HG03565 (cell line): ENCODE measurements around the gene PLEKHM2.

Experiments used
- ATAC-seq: cut with Tn5 transposase; IDR thresholded peaks from one replicate; pipeline ENCODE4 v1.9.1; 2021; ENCODE audit warnings: mild to moderate bottlenecking, moderate library complexity; ENCODE audit not compliant: unreplicated experiment

Gene PLEKHM2

GRCh38 chr1:15724949-15725880 lies 41.1 kb downstream of the PLEKHM2 start:
- no peak for ATAC-seq

- no peak for ATAC-seq
Observed at GRCh38 chr1:15726508-15726907, 42.4 kb downstream of the PLEKHM2 start.

DNA sequence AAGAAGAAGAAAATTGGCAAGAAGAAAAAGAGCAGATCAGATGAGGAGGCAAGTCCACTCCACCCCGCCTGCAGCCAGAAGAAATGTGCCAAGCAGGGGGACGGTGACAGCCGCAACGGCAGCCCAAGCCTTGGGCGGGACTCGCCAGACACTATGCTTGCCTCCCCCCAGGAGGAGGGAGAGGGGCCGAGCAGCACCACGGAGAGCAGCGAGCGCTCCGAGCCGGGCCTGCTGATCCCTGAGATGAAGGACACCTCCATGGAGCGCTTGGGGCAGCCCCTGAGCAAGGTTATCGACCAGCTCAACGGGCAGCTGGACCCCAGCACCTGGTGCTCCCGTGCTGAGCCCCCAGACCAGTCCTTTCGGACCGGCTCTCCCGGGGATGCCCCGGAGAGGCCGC lies 42.9 kb downstream of the PLEKHM2 start:
- no peak for ATAC-seq

GRCh38 chr1:15727424-15727823 lies 43.3 kb downstream of the PLEKHM2 start:
- ATAC-seq = no peak

GRCh38 chr1:15727866-15728534 lies 43.9 kb downstream of the PLEKHM2 start:
- ATAC-seq = no peak

DNA sequence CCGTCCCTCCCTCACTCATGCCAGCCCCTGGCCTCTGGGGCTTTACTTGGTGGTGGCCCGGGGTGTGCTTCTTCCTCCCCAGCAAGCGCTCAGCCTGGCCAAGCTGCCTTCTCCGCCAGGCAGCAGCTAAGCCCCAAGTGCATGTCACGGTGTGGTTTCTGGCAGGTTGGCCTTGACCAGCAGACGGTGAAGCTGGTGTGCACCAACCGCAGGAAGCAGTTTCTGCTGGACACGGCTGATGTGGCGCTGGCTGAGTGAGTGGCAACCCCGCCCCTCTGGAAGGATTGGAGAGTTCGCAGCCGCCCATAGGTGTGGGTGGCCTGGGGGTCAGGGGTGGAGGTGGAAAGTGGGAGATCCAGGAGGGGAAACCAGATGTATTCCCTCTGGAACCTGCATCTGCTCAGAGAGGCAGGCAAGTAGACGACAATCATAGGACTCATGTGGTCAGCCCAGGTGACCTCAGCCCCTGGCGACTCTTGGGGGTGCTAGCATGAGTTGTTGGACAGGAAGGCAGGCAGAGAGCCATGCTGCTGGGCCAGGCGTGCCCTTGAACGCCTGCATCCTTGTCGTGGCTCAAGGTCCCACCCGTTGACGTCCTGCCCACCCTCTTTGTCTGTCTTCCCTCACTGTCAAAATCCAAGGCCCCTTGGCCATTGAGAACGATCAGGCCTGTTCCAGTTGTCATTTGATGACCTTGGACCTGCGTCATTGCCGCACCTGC lies 45.0 kb downstream of the PLEKHM2 start:
- ATAC-seq = no peak

- no peak for ATAC-seq
Observed at GRCh38 chr1:15730423-15730822, 46.3 kb downstream of the PLEKHM2 start.

GRCh38 chr1:15730936-15731335 lies 46.8 kb downstream of the PLEKHM2 start:
- no peak for ATAC-seq

GRCh38 chr1:15731735-15732685 lies 47.9 kb downstream of the PLEKHM2 start:
- no peak for ATAC-seq

DNA sequence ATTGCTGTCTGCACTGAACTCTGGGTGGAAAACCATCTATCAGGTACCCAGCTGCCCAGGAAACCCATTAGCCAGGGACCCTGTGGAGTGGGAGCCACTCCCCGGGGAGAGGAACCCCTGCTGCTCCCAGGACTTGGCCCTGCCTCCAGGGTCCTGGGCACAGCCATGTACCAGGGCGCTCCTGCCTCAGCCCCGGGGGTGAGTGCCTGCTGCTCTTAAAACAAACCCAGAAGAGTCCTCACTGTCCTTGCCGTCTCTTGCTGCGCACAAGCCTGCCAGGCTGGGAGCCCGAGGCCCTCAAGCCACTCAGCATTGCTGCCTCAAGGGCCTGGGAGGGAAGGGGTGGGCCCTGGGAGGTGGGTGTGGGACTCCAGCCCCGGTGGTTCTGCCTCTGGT lies 48.6 kb downstream of the PLEKHM2 start:
- ATAC-seq = no peak

GRCh38 chr1:15733218-15733725 lies 49.2 kb downstream of the PLEKHM2 start:
- no peak for ATAC-seq

DNA sequence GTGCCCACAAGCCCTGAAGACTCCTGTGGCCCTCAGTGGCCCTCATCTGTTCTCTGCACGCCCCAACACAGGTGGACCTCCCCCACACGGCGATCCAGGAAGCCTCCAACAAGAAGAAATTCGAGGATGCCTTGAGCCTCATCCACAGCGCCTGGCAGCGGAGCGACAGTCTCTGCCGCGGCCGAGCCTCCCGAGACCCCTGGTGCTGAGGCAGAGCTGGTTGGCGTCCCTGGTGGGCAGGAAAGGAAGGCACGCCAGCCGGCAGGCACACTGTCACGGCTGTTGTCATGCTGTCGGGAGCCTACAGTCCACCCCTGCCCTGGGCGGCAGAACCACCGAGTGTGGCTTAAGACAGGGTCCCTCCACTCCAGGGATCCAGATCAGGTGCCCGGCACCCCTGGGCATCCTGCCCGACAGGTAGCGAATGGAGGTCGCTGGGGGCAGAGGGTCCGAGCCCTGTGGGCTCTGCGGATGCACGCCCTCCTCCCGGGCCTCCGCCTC lies 49.7 kb downstream of the PLEKHM2 start:
- no peak for ATAC-seq

GRCh38 chr1:15734296-15734695 lies 50.2 kb downstream of the PLEKHM2 start:
- no peak for ATAC-seq

DNA sequence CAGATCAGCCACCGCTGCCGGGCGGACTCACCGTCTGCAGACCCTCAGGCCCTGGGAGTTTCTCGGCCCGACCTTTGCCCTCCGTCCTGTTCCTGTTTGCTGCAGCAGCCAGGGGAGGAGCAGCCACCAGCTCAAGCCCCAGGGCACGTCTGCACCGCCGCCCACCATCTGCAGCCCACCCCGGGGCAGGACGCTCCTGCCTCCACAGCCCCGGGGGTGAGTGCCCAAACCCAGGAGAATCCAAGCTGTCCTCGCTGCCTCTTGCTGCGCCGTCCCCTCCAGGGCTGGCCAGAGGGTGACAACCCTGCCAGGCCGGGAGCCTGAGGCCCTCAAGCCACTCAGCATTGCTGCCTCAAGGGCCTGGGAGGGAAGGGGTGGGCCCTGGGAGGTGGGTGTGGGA lies 50.8 kb downstream of the PLEKHM2 start:
- ATAC-seq = no peak

GRCh38 chr1:15735304-15736037 lies 51.4 kb downstream of the PLEKHM2 start:
- ATAC-seq = no peak

GRCh38 chr1:15736038-15736891 lies 52.1 kb downstream of the PLEKHM2 start, which contains the start of gene SLC25A34:
SLC25A34 (plus strand) TSS chr1:15736258; CDS start chr1:15736486, 228 bp downstream.
- no peak for ATAC-seq

- ATAC-seq = no peak
Observed at GRCh38 chr1:15736892-15737261, 52.8 kb downstream of the PLEKHM2 start.
